Fibroblast of lung (primary cell): Measurements from ENCODE around the gene CHIT1. TPM values are rescaled to one million over a fixed set of nuclear protein-coding genes. Genes with fewer than 3 reads are reported as not detected.

Experiments used
- DNase-seq, 2 donors: peaks; one replicate each; pipeline versions ENCODE4 v3.0.0 to v3.0.0-alpha.2; 2010; ENCODE audit warnings: low read depth in 2 of 2
- H2AFZ ChIP-seq: 2 replicates; pipeline ENCODE4 v1.5.1; 2012; ENCODE audit warnings: low read length, control low read depth, inconsistent platforms
- H3K27ac ChIP-seq: 2 replicates; pipeline ENCODE4 v1.5.1; 2011; ENCODE audit warnings: low read length, control low read depth; ENCODE audit not compliant: insufficient read depth
- H3K27me3 ChIP-seq: 2 replicates; pipeline ENCODE4 v1.5.1; 2011; ENCODE audit warnings: mild to moderate bottlenecking, low read length; ENCODE audit not compliant: control insufficient read depth, insufficient read depth
- H3K36me3 ChIP-seq: 2 replicates; pipeline ENCODE4 v1.5.1; 2011; ENCODE audit warnings: low read length; ENCODE audit not compliant: control insufficient read depth, insufficient read depth
- H3K4me1 ChIP-seq: 2 replicates; pipeline ENCODE4 v1.5.1; 2011; ENCODE audit warnings: low read length; ENCODE audit not compliant: control insufficient read depth, insufficient read depth; ENCODE audit errors: extremely low read depth
- H3K4me2 ChIP-seq: 2 replicates; pipeline ENCODE4 v1.5.1; 2011; ENCODE audit warnings: low read length, control low read depth; ENCODE audit not compliant: insufficient read depth; ENCODE audit errors: extremely low read depth
- H3K4me3 ChIP-seq, 4 experiments: fragments of 200-600 bp in 1 of 4; sonication (generic) in 1 of 4; replicated peaks in 1 of 4; 2 replicates each; pipeline ENCODE4 v1.5.1; 2011 to 2016; ENCODE audit warnings: low read length in 4 of 4, low read depth in 3 of 4, mild to moderate bottlenecking in 3 of 4, control low read depth in 2 of 4, inconsistent platforms in 1 of 4, mixed read lengths in 1 of 4; ENCODE audit not compliant: insufficient read depth in 1 of 4; ENCODE audit errors: control extremely low read depth in 1 of 4
- H3K79me2 ChIP-seq: 2 replicates; pipeline ENCODE4 v1.5.1; 2012; ENCODE audit warnings: mild to moderate bottlenecking, low read length, inconsistent platforms; ENCODE audit not compliant: control insufficient read depth, insufficient read depth
- H3K9ac ChIP-seq: 2 replicates; pipeline ENCODE4 v1.5.1; 2011; ENCODE audit warnings: mild to moderate bottlenecking, low read length, control low read depth; ENCODE audit not compliant: insufficient read depth
- H3K9me3 ChIP-seq: 2 replicates; pipeline ENCODE4 v1.5.1; 2012; ENCODE audit warnings: low read depth, low read length; ENCODE audit not compliant: control insufficient read depth, insufficient read depth
- H4K20me1 ChIP-seq: 2 replicates; pipeline ENCODE4 v1.5.1; 2011; ENCODE audit warnings: low read length; ENCODE audit not compliant: control insufficient read depth, insufficient read depth; ENCODE audit errors: extremely low read depth
- CTCF ChIP-seq, 2 donors: IDR thresholded peaks in 1 of 2; conservative IDR thresholded peaks in 1 of 2; 1 replicate in 1 of 2; 2 replicates in 1 of 2; pipeline ENCODE4 v1.5.1; 2011 to 2012; ENCODE audit warnings: low read length in 2 of 2, control low read depth in 1 of 2, inconsistent platforms in 1 of 2, low read depth in 1 of 2, mild to moderate bottlenecking in 1 of 2
- EZH2 ChIP-seq: IDR thresholded peaks from 2 replicates; pipeline ENCODE4 v1.5.1; 2012; ENCODE audit warnings: low read length, control low read depth, mild to moderate bottlenecking; ENCODE audit errors: missing control alignments
- polyA plus RNA-seq, 2 donors: library from polyadenylated mRNA; depleted of rRNA in 1 of 2; stranded (reverse) in 1 of 2; unstranded in 1 of 2; fragments of >200 nt; gene quantifications; 2 replicates each; pipeline ENCODE4 v1.2.1, GENCODE V29; 2011 to 2012; ENCODE audit warnings: missing spikeins in 1 of 2
- total RNA-seq: library from RNA; depleted of rRNA; stranded (reverse); fragments of >200 nt; gene quantifications from 2 replicates; pipeline ENCODE4 v1.2.1, GENCODE V29; 2014

The CHIT1 gene
- total and polyA plus RNA-seq, 2 donors (not counting 1 experiment from before 2014, with no cell fraction given), result not detected

GRCh38 chr1:203199002-203199401 lies 30.5 kb downstream of the CHIT1 start:
- peaks cover 31% of the 10 kb centered on the region for H3K4me1 ChIP-seq
- H2AFZ ChIP-seq, result no peak overlapping the region
- no peak overlapping the region for H3K4me3 ChIP-seq
- no peak for TF ChIP-seq EZH2
- no peak for TF ChIP-seq CTCF (conservative IDR thresholded peaks at IDR 0.05 in 1 of 2, IDR thresholded peaks at IDR 0.05 in 1 of 2; ENCODE audit: low read depth in 1 of 2, low read length in 2 of 2)
- peak overlapping the region; percentile 63 for H3K27ac ChIP-seq
- no peaks in the 10 kb centered on the region for H3K27me3 ChIP-seq
- no peaks in the 10 kb centered on the region for H4K20me1 ChIP-seq
- H3K36me3 ChIP-seq, result no peaks in the 10 kb centered on the region
- H3K4me2 ChIP-seq, result no peak overlapping the region
- no peaks in the 10 kb centered on the region for H3K79me2 ChIP-seq
- H3K9me3 ChIP-seq, result no peaks in the 10 kb centered on the region
- DNase-seq, result no peak
- no peak overlapping the region for H3K9ac ChIP-seq

GRCh38 chr1:203197625-203198024 lies 31.8 kb downstream of the CHIT1 start:
- no peaks in the 10 kb centered on the region for H3K9me3 ChIP-seq
- no peak overlapping the region for H3K27ac ChIP-seq
- H3K9ac ChIP-seq, result no peak overlapping the region
- H3K79me2 ChIP-seq, result no peaks in the 10 kb centered on the region
- H3K36me3 ChIP-seq, result no peaks in the 10 kb centered on the region
- no peak overlapping the region for H3K4me2 ChIP-seq
- peaks cover 30% of the 10 kb centered on the region for H3K4me1 ChIP-seq
- no peak overlapping the region for H2AFZ ChIP-seq
- H3K4me3 ChIP-seq, result no peak overlapping the region
- no peaks in the 10 kb centered on the region for H4K20me1 ChIP-seq
- H3K27me3 ChIP-seq, result no peaks in the 10 kb centered on the region
- no peak for TF ChIP-seq EZH2
- no peak for TF ChIP-seq CTCF (conservative IDR thresholded peaks at IDR 0.05 in 1 of 2, IDR thresholded peaks at IDR 0.05 in 1 of 2; ENCODE audit: low read depth in 1 of 2, low read length in 2 of 2)
- DNase-seq, result peak; percentile 66 to 94

GRCh38 chr1:203196371-203196770 lies 33.1 kb downstream of the CHIT1 start:
- DNase-seq, result peak in 1 of 2 donors; percentile 42
- H3K27ac ChIP-seq, result no peak overlapping the region
- no peaks in the 10 kb centered on the region for H3K36me3 ChIP-seq
- no peaks in the 10 kb centered on the region for H3K79me2 ChIP-seq
- no peaks in the 10 kb centered on the region for H3K9me3 ChIP-seq
- H3K4me2 ChIP-seq, result no peak overlapping the region
- no peaks in the 10 kb centered on the region for H3K27me3 ChIP-seq
- H3K4me3 ChIP-seq, result no peak overlapping the region
- no peak overlapping the region for H3K9ac ChIP-seq
- peaks cover 29% of the 10 kb centered on the region for H3K4me1 ChIP-seq
- H4K20me1 ChIP-seq, result no peaks in the 10 kb centered on the region
- H2AFZ ChIP-seq, result no peak overlapping the region
- no peak for TF ChIP-seq CTCF (conservative IDR thresholded peaks at IDR 0.05 in 1 of 2, IDR thresholded peaks at IDR 0.05 in 1 of 2; ENCODE audit: low read depth in 1 of 2, low read length in 2 of 2)
- no peak for TF ChIP-seq EZH2
